Myocyte (in vitro differentiated cells): ENCODE data around the gene KAZN. TPM values are rescaled to one million over a fixed set of nuclear protein-coding genes. Genes with fewer than 3 reads are reported as not detected.

Experiments
- DNase-seq: peaks from one replicate; pipeline ENCODE4 v3.0.0-alpha.2; 2012; ENCODE audit warnings: low read depth
- total RNA-seq: library from RNA; depleted of rRNA; stranded (reverse); fragments of >200 nt; gene quantifications from 2 replicates; pipeline ENCODE4 v1.2.3, GENCODE V29; 2014

KAZN gene
- total RNA-seq, 1 donor from 2014 or later = 15.0 TPM

- DNase-seq = no peak
Measured at GRCh38 chr1:14739082-14739832, 140.8 kb downstream of the KAZN start.

GRCh38 chr1:14740016-14740415 lies 141.5 kb downstream of the KAZN start:
- DNase-seq = no peak

- DNase-seq = no peak
Measured at GRCh38 chr1:14741082-14741481, 142.6 kb downstream of the KAZN start.

GRCh38 chr1:14741532-14741931 lies 143.0 kb downstream of the KAZN start:
- no peak for DNase-seq

GRCh38 chr1:14742181-14742980 lies 143.9 kb downstream of the KAZN start:
- peak; percentile 48 for DNase-seq

- no peak for DNase-seq
Measured at GRCh38 chr1:14743368-14743767, 144.9 kb downstream of the KAZN start.

GRCh38 chr1:14745001-14745720 lies 146.7 kb downstream of the KAZN start:
- DNase-seq = no peak

- no peak for DNase-seq
Measured at GRCh38 chr1:14745789-14746188, 147.3 kb downstream of the KAZN start.

- no peak for DNase-seq
Measured at GRCh38 chr1:14746393-14746792, 147.9 kb downstream of the KAZN start.

GRCh38 chr1:14748151-14748550 lies 149.7 kb downstream of the KAZN start:
- no peak for DNase-seq

- DNase-seq = no peak
Measured at GRCh38 chr1:14748977-14749376, 150.5 kb downstream of the KAZN start.

GRCh38 chr1:14750490-14750889 lies 152.0 kb downstream of the KAZN start:
- no peak for DNase-seq

GRCh38 chr1:14755518-14756252 lies 157.2 kb downstream of the KAZN start:
- no peak for DNase-seq

GRCh38 chr1:14756589-14757285 lies 158.3 kb downstream of the KAZN start:
- DNase-seq = no peak

- no peak for DNase-seq
Measured at GRCh38 chr1:14757286-14757625, 158.8 kb downstream of the KAZN start.

GRCh38 chr1:14759042-14759818 lies 160.7 kb downstream of the KAZN start:
- DNase-seq = no peak

GRCh38 chr1:14759843-14760242 lies 161.4 kb downstream of the KAZN start:
- no peak for DNase-seq

GRCh38 chr1:14760780-14761179 lies 162.3 kb downstream of the KAZN start:
- no peak for DNase-seq

- no peak for DNase-seq
Measured at GRCh38 chr1:14761291-14762153, 163.0 kb downstream of the KAZN start.
